Right lobe of liver (tissue), 6 donors: ENCODE data around the gene BCR. TPM values are rescaled to one million over a fixed set of nuclear protein-coding genes. Genes with fewer than 3 reads are reported as not detected.
A peak's percentile ranks its signal among the peaks of the same experiment; 100 is the strongest.

Source experiments
- ATAC-seq, 4 donors: fragments of 200-7000 bp; cut with Tn5 transposase; one replicate each; pipeline ENCODE4 v1.9.1; 2020; ENCODE audit warnings: mild to moderate bottlenecking in 4 of 4, moderate library complexity in 4 of 4
- DNase-seq, 3 donors: peaks; one replicate each; pipeline ENCODE4 v3.0.0-alpha.2; 2020
- H3K27ac ChIP-seq, 3 donors: fragments of 200-600 bp; one replicate each; pipeline ENCODE4 v1.8.0; 2022
- H3K27me3 ChIP-seq, 2 donors: fragments of 200-600 bp; one replicate each; pipeline ENCODE4 v1.8.0; 2022
- H3K36me3 ChIP-seq, 4 donors: fragments of 200-600 bp; sonication (generic) in 1 of 4; one replicate each; pipeline versions ENCODE4 v1.5.1 to v1.8.0; 2017 to 2022; ENCODE audit warnings: control low read depth in 1 of 4
- H3K4me1 ChIP-seq, 4 donors: fragments of 200-600 bp; sonication (generic) in 1 of 4; one replicate each; pipeline versions ENCODE4 v1.5.1 to v1.8.0; 2017 to 2022; ENCODE audit warnings: control low read depth in 1 of 4
- H3K4me3 ChIP-seq, 3 donors: fragments of 200-600 bp; one replicate each; pipeline ENCODE4 v1.8.0; 2022
- H3K9me3 ChIP-seq, 4 donors: fragments of 200-600 bp; sonication (generic) in 1 of 4; one replicate each; pipeline versions ENCODE4 v1.5.1 to v1.8.0; 2017 to 2022; ENCODE audit warnings: control low read depth in 1 of 4
- POLR2A ChIP-seq: fragments of 450-650 bp; IDR thresholded peaks from one replicate; pipeline ENCODE4 v1.6.1; 2017; ENCODE audit warnings: antibody characterized with exemption, mild to moderate bottlenecking
- WGBS: methylation state at CpG from one replicate; pipeline ENCODE4 v1.1.6; 2018; ENCODE audit warnings: low coverage, low lambda C conversion rate; ENCODE audit not compliant: insufficient coverage; ENCODE audit errors: missing lambda C conversion rate; 5-methylcytosine and 5-hydroxymethylcytosine counted together
- intact Hi-C, 2 donors: fragments of 100-400 bp; cut with DNase I; formaldehyde crosslinking; loops; one replicate each; pipeline versions ENCODE4 v1.11.2 to v1.14.1; 2022
- total RNA-seq, 6 experiments: library from RNA; depleted of rRNA in 2 of 6; stranded (reverse); fragments of >200 nt in 2 of 6; fragmentation: NEBNext Ultra II Directional in 3 of 6; extraction: Animal tissue kit (Norgen Biotek cat#: 25700) in 3 of 6; gene quantifications; one replicate each; pipeline versions ENCODE4 v1.1.0 to v1.2.4, GENCODE V29; 2016 to 2023
- TF ChIP-seq, protein P1 (sequence below), 4 donors: fragments of 200-600 bp in 3 of 4; fragments of 450-650 bp in 1 of 4; IDR thresholded peaks; one replicate each; pipeline versions ENCODE4 v1.5.1 to v1.8.0; 2016 to 2022; ENCODE audit warnings: antibody characterized with exemption in 4 of 4, mild to moderate bottlenecking in 2 of 4
- donor health status: DM: no; HTN: yes; CAD: no.
- donor health status: DM: no; HTN: no; CAD: no.
- donor health status: DM: no; HTN: no; CAD: no.
- donor health status: DM: no; HTN: yes; CAD: no.
- donor health status: DM: no; HTN: yes; CAD: no.

BCR gene
- total RNA-seq, 6 experiments from 2014 or later = 22.7 to 28.8 (median 24.3) TPM

DNA sequence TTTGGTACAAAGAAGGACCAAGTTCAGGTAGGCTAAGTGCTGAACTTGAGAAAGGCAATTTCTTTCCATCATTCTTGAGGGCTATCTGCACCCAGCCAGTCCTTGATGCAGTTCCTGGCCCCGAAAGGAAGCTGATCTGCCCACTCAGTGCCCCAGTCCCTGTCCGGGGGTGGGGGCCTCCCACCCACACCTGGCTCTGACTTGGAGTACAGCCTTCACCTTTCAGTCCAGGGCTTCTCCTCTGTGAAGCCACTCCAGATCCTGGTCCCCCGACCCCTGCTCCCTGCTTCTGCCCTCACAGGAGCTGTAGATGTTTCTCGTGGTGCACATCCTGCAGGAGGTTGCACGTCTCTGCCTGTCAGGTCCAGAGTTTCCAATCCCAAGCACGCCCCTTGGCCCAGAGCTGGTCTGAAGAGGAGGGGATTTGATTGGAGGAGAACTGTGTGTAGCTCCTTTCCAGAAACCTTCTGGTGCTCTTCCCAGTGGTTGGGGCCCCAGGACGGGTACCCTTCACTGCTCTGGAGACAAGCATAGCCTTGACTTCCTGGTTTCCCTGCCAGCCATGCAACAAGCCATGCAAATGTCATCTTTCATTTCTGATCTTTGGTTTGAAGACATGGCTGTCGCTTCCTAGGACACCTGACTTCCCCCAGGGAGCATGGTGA, 75.3 kb downstream of the BCR start:
- peak overlapping the region in 2 of 3 donors; percentile 96 for H3K27ac ChIP-seq
- no peak for DNase-seq
- TF ChIP-seq, protein P1, sequence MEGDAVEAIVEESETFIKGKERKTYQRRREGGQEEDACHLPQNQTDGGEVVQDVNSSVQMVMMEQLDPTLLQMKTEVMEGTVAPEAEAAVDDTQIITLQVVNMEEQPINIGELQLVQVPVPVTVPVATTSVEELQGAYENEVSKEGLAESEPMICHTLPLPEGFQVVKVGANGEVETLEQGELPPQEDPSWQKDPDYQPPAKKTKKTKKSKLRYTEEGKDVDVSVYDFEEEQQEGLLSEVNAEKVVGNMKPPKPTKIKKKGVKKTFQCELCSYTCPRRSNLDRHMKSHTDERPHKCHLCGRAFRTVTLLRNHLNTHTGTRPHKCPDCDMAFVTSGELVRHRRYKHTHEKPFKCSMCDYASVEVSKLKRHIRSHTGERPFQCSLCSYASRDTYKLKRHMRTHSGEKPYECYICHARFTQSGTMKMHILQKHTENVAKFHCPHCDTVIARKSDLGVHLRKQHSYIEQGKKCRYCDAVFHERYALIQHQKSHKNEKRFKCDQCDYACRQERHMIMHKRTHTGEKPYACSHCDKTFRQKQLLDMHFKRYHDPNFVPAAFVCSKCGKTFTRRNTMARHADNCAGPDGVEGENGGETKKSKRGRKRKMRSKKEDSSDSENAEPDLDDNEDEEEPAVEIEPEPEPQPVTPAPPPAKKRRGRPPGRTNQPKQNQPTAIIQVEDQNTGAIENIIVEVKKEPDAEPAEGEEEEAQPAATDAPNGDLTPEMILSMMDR (IDR thresholded peaks at IDR 0.05) = no peak
- no peak for TF ChIP-seq POLR2A
- intact Hi-C loops = no loop called here
- H3K36me3 ChIP-seq = peaks cover 0 to 13% (median 0%) of the 10 kb centered on the region in 4 donors
- ATAC-seq = no peak
- peaks cover 0 to 46% (median 14%) of the 10 kb centered on the region in 4 donors for H3K4me1 ChIP-seq
- H3K27me3 ChIP-seq = no peaks in the 10 kb centered on the region
- no peaks in the 10 kb centered on the region for H3K9me3 ChIP-seq
- H3K4me3 ChIP-seq = no peak overlapping the region
- 81% methylated on average over 4 of the region's 8 CpGs for WGBS

DNA sequence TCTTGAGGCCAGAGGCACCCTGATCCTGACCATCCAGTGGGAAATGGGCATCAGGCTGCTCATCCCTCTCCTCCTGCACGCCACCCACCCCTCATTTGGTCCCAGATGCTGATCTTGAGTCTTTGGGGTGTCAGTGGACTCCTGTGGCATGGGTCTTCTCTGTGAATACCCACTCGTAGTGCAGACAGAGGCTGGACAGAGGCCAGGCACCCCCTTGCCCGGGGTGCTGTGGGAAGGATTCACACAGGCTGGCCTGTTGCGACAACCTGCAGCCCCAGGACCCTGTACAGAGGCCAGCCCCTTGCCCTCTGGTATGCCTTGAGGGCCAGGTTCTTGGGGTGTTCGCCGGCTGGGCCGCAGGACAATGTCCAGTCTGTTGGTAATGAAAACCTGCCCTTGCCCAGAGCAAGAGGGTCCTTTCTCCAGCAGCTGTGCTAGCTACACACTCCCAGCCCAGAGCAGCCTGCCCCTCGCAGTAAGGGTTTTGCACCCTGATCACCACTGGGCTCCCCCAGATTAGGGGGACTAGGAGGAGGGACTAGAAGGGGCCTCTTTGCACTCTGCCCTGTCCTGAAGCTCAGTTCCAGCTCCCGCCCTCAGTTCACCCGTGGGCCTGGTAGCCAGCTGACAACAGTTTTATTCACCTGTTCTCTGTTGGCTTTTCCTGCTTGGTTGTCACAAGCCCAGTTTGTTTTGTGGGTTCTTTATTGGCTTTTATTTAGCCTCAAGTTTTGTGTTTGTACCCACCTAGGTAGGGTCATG, 76.0 kb downstream of the BCR start:
- ATAC-seq = peak; percentile 28 to 57 (median 44)
- Histone ChIP-seq H3K4me3 (no peak overlapping the region), H3K4me1 (peaks cover 0 to 39% (median 14%) of the 10 kb centered on the region in 4 donors), H3K36me3 (peaks cover 0 to 18% (median 3%) of the 10 kb centered on the region in 4 donors), H3K27me3 (no peaks in the 10 kb centered on the region), H3K27ac (peak overlapping the region; percentile 66 to 96 (median 96)), H3K9me3 (no peaks in the 10 kb centered on the region)
- no peak for DNase-seq
- WGBS = no CpG with 5 or more reads among the region's 10 CpGs
- TF ChIP-seq, protein P1 (IDR thresholded peaks at IDR 0.05) = no peak
- TF ChIP-seq POLR2A = no peak
- intact Hi-C loops = no loop called here

DNA sequence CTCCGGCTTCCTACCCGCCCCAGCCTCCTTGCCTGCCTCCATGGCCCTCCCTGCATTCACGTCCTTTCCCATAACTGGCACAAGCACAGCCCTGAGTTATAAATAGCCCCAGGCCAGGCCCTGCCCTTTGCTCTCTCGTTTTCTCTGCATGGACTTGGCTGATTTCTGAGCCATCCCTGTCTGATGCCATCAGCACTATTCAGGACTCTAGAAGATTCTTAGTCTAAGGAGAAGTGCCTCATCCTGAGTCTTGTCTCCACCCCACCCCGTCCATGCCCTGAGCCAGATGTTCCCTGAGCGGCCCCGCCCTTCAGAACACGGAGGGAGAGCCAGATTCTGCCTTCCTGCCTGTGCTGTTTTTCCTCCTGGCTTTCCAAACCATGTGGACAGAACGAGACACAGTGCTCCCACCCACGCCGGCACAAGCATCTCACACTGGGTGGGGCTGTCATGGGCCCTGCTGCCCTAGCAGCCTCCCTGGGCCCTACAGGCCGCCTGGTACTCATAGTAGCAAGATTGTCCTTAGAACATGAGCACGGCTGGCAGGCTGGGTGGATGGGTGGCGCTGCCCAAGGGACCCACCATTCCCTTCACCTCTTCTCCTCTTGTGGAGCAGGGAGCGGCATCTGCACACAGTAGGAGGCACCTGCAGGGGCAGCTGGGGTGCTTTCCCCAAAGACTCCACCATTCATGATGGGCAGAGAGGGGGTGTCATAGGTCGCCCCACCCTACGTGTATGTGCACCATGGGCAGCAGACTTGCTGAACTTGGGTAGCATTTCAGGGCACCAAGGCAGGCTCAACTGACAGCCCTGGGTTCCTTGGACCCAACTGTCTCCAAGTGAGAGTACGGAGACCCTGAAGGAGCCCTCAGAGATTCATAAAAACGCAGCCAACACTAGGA, 76.9 kb downstream of the BCR start:
- DNase-seq (peak; percentile 66 to 84 (median 83)), ATAC-seq (peak; percentile 86 to 94 (median 90))
- peaks cover 0 to 27% (median 8%) of the 10 kb centered on the region in 4 donors for H3K36me3 ChIP-seq
- no peak overlapping the region for H3K4me3 ChIP-seq
- no peaks in the 10 kb centered on the region for H3K9me3 ChIP-seq
- H3K4me1 ChIP-seq = peaks cover 0 to 32% (median 14%) of the 10 kb centered on the region in 4 donors
- WGBS = 19% methylated on average over 12 of the region's 19 CpGs
- TF ChIP-seq, protein P1 (IDR thresholded peaks at IDR 0.05) = no peak
- no peak for TF ChIP-seq POLR2A
- H3K27me3 ChIP-seq = no peaks in the 10 kb centered on the region
- intact Hi-C loops = no loop called here
- peak overlapping the region; percentile 66 to 96 (median 96) for H3K27ac ChIP-seq
